GM12865 (cell line): ENCODE measurements around the gene DCLK1.

Experiments
- DNase-seq: peaks from one replicate; pipeline ENCODE4 v3.0.0; 2010; ENCODE audit warnings: low read depth
- H3K4me3 ChIP-seq: 2 replicates; pipeline ENCODE4 v1.5.1; 2011; ENCODE audit warnings: mild to moderate bottlenecking, low read depth, low read length, control low read depth
- TF ChIP-seq, protein P1 (sequence below): IDR thresholded peaks from 2 replicates; pipeline ENCODE4 v1.5.1; 2011; ENCODE audit warnings: low read length, control low read depth, low read depth, inconsistent platforms; ENCODE audit not compliant: insufficient read depth; ENCODE audit errors: missing control alignments

Gene DCLK1

GRCh38 chr13:35766663-35767062 is 364.5 kb downstream of the DCLK1 start:
- DNase-seq = no peak
- TF ChIP-seq, protein P1, sequence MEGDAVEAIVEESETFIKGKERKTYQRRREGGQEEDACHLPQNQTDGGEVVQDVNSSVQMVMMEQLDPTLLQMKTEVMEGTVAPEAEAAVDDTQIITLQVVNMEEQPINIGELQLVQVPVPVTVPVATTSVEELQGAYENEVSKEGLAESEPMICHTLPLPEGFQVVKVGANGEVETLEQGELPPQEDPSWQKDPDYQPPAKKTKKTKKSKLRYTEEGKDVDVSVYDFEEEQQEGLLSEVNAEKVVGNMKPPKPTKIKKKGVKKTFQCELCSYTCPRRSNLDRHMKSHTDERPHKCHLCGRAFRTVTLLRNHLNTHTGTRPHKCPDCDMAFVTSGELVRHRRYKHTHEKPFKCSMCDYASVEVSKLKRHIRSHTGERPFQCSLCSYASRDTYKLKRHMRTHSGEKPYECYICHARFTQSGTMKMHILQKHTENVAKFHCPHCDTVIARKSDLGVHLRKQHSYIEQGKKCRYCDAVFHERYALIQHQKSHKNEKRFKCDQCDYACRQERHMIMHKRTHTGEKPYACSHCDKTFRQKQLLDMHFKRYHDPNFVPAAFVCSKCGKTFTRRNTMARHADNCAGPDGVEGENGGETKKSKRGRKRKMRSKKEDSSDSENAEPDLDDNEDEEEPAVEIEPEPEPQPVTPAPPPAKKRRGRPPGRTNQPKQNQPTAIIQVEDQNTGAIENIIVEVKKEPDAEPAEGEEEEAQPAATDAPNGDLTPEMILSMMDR = no peak
- H3K4me3 ChIP-seq = no peak overlapping the region

DNA sequence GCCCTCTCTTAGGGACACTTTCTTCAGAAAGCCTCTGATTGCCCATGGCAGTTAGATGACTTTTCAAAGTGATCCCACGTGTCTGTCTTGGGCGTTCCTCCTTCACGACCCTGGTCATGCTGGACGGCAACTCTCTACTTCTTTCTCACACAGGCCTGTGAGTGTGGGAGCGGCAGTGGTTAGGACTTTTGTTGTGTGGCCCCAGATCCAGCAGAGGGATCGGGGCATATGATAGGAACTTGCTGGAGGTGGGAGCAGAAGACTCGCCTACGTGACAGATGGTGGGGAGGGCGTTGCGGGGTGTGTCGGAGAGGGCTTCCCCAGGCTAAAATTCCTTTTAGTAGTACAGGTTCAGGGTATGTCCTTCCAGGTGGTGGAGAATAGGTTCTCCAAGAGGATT is 365.2 kb downstream of the DCLK1 start:
- DNase-seq = no peak
- TF ChIP-seq, protein P1 = no peak
- H3K4me3 ChIP-seq = no peak overlapping the region

DNA sequence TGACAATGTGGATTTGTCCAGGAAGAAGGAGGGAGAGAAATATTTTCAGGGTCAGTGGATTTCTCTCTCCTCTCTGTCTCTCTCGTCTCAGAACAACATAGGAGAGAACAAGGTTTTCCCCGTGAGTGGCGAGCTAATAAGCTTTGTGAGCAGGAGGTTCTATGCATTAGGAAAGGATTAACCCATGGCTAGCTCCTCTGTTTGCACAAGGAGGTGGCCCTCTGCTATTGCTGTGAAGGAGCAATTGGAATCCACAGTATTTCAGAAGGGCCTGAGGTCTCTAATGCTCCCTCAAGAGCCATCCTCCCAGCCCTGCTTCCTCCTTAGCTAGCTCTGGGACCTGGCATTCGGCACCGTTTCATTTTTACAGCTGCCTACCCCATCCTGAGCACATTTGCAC is 365.8 kb downstream of the DCLK1 start:
- TF ChIP-seq, protein P1 = no peak
- no peak for DNase-seq
- no peak overlapping the region for H3K4me3 ChIP-seq

DNA sequence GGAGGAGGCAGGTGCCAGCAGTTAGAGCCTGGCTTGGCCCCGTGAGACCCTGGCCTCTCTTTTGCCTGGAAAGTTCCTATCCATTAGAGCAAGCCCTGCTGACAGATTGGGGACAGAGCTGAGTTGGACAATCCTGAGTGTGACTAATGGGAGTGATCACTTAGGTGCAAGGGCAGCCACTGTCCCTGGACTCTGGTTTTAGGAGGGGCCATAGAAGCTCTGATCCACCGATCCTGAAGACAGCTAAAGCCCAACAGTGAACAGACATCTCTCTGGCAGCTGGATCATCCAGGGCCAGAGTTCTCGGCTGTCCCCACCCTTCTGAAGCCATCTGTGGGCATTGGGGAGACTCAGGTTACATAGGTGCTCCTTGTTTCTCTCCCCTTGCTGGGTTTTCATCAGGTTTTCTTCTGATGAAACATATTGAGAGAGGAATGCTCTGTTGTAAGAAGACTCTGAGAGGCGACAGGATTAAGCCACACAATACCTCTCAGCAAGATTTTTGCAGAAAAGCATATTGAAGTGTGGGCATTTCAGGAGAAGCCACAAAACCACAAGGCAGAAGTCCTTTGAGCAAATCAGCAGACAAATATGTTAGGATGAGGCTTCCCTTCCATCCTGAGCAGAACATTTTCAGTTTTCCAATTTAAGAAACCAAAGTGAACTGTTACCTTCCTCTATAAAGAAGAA is 366.7 kb downstream of the DCLK1 start:
- DNase-seq = no peak
- H3K4me3 ChIP-seq = no peak overlapping the region
- TF ChIP-seq, protein P1 = no peak

- no peak for DNase-seq
- TF ChIP-seq, protein P1 = no peak
- H3K4me3 ChIP-seq = no peak overlapping the region
These were observed 367.4 kb downstream of the DCLK1 start for GRCh38 chr13:35763782-35764123.

- TF ChIP-seq, protein P1 = no peak
- no peak for DNase-seq
- H3K4me3 ChIP-seq = no peak overlapping the region
These were observed 368.0 kb downstream of the DCLK1 start for GRCh38 chr13:35763060-35763781.
